ENCODE data around the gene GRID1.

Gene GRID1

GRCh38 chr10:86007171-86007570 is 359.4 kb downstream of the GRID1 start:
- DNase-seq, result no peak

- DNase-seq, result no peak
Observed at GRCh38 chr10:86004337-86004736, 362.3 kb downstream of the GRID1 start.

GRCh38 chr10:86003201-86003621 is 363.4 kb downstream of the GRID1 start:
- DNase-seq, result no peak

- no peak for DNase-seq
Observed at GRCh38 chr10:86001521-86001920, 365.1 kb downstream of the GRID1 start.

- DNase-seq, result no peak
Observed at GRCh38 chr10:85997544-85997943, 369.1 kb downstream of the GRID1 start.

GRCh38 chr10:85995791-85996190 is 370.8 kb downstream of the GRID1 start:
- no peak for DNase-seq

GRCh38 chr10:85993840-85994507 is 372.6 kb downstream of the GRID1 start:
- DNase-seq, result no peak

- no peak for DNase-seq
Observed at GRCh38 chr10:85993140-85993539, 373.5 kb downstream of the GRID1 start.

- DNase-seq, result no peak
Observed at GRCh38 chr10:85992324-85992723, 374.3 kb downstream of the GRID1 start.

GRCh38 chr10:85986777-85987176 is 379.8 kb downstream of the GRID1 start:
- DNase-seq, result no peak

- DNase-seq, result no peak
Observed at GRCh38 chr10:85983051-85983450, 383.5 kb downstream of the GRID1 start.

GRCh38 chr10:85979598-85979997 is 387.0 kb downstream of the GRID1 start:
- no peak for DNase-seq

GRCh38 chr10:85978566-85979358 is 387.8 kb downstream of the GRID1 start:
- DNase-seq, result no peak

- DNase-seq, result no peak
Observed at GRCh38 chr10:85977642-85978041, 389.0 kb downstream of the GRID1 start.

GRCh38 chr10:85976267-85976793 is 390.3 kb downstream of the GRID1 start:
- DNase-seq, result no peak

- no peak for DNase-seq
Observed at GRCh38 chr10:85971494-85971893, 395.1 kb downstream of the GRID1 start.

GRCh38 chr10:85967594-85967993 is 399.0 kb downstream of the GRID1 start:
- no peak for DNase-seq

- DNase-seq, result no peak
Observed at GRCh38 chr10:85961479-85962067, 405.0 kb downstream of the GRID1 start.

- DNase-seq, result no peak
Observed at GRCh38 chr10:85961073-85961472, 405.5 kb downstream of the GRID1 start.

- DNase-seq, result no peak
Observed at GRCh38 chr10:85959239-85959638, 407.4 kb downstream of the GRID1 start.

- no peak for DNase-seq
Observed at GRCh38 chr10:85950921-85951320, 415.7 kb downstream of the GRID1 start.

GRCh38 chr10:85946713-85947326 is 419.8 kb downstream of the GRID1 start:
- no peak for DNase-seq

GRCh38 chr10:85936161-85936560 is 430.4 kb downstream of the GRID1 start:
- no peak for DNase-seq

Measured in NCI-H1930 (cell line).